HS-5 (cell line): ENCODE results near the gene MRFAP1L1.

Experiments
- DNase-seq: peaks from one replicate; pipeline ENCODE4 v3.0.0-alpha.2; 2012; ENCODE audit warnings: low read depth

MRFAP1L1 gene

DNA sequence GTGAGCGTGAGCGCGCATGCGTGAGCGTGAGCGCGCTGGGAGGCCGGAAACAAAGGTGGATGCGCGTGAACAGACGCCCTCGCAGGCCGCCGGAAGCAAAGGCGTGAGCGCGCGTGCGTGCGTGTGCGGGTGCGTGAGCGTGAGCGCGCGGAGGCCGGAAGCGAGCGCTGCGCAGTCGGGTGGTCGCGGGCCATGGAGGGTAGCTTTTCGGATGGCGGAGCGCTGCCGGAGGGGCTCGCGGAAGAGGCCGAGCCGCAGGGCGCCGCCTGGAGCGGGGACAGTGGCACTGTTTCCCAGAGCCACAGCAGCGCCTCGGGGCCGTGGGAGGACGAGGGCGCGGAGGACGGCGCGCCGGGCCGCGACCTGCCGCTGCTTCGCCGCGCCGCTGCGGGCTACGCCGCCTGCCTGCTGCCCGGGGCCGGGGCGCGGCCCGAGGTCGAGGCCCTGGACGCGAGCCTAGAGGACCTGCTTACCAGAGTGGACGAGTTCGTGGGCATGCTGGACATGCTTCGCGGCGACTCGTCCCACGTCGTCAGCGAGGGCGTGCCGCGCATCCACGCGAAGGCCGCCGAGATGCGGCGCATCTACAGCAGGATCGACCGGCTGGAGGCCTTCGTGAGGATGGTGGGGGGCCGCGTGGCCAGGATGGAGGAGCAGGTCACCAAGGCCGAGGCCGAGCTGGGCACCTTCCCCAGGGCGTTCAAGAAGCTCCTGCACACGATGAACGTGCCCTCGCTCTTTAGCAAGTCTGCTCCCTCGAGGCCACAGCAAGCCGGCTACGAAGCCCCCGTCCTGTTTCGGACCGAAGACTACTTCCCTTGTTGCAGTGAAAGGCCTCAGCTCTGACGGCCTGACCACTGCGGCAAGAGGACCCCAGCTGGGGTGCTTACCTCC lies 6.6 kb upstream of the MRFAP1L1 start, which contains the start of gene BLOC1S4:
TSS of gene BLOC1S4 (plus strand) at position 157 of the 894 bp plus-strand sequence. CDS start at position 193, 36 bp downstream.
- DNase-seq: peak; percentile 68

DNA sequence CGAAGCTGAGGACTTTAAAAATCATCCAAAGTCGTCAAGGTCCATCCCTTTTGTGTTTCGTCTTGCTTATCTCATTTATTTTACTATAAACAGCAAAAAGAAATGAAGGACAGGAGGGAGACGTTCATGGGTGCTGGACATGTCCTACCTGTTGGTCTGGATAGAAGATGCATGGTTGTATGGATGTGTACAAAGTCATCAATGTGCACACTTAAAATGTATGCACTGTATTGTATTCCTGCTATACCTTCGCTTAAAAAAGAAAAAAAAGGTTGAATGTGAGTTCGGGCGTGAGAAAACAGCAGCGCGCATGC lies 6.0 kb upstream of the MRFAP1L1 start:
- DNase-seq: no peak

DNA sequence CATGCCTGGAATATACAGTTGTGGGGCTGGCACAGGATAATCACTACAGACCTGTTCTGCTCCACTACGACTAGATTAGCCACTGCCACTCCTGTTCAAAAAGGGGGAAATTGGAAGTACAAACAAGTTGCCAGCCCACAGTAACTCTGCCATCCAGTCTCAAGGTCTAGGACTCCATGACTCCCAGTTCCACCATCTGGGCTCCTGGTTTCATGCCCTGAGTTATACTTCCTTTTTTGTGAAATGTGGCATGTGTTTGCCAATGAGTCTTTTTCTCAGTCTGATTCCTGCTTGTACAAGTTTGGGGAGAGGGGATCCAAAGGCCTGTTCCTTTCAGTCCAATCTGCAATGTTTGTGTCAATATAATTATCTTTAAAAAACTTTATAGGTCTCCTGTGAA lies 5.3 kb upstream of the MRFAP1L1 start:
- DNase-seq: no peak

DNA sequence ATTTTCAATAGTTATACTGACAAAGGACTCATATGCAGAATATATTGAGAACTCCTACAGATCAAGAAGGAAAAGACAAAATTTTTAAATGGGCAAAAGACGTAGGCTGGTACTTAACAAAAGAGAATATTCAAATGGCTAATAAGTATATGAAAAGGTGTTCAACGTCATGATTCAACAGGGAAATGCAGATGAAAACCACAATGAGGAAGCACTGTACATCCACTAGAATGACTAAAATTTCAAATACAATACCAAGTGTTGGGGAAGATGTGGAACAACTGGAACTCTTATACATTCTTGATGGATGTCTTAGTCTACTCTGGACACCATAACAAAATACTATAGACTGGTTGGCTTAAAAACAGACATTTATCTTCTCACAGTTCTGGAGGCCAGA lies 1.3 kb upstream of the MRFAP1L1 start:
- no peak for DNase-seq

DNA sequence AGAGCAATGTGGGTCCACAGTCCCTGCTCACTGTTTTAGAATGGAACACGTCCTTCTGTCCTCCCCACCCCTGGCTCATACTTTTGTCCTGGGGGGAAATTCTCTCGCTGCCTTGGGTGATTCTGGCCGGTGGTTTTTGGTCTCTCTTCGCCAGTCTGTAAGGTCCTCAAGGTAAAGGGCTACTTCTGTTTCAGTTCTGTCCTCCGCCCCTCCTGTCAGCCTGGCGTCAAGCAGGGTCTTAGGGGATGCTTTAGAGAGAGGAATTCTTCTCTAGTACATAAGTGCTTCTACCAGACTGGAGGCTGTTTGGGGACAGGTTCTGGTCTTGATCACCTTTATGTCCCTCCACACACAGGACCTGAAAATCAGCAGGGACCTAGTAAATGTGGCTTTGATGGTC lies 617 bp upstream of the MRFAP1L1 start:
- DNase-seq: no peak

DNA sequence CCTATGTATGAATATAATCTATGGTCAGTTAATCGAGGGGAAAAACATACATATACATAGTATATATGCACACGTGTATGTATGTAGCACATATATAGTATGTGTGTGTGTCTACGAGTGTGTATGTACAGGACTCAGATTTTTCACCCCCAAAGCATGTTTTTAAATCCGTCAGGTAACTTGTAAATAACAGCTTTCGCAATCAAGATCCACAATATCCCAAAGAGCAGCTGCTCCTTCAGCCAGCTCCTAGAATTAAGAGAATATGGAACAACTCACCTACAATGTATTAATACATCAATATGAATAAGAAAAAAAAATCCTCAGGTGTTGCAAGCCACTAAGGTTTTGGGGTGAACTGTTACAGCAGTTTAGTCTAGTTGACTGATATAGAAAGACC lies 3.5 kb downstream of the MRFAP1L1 start:
- no peak for DNase-seq

DNA sequence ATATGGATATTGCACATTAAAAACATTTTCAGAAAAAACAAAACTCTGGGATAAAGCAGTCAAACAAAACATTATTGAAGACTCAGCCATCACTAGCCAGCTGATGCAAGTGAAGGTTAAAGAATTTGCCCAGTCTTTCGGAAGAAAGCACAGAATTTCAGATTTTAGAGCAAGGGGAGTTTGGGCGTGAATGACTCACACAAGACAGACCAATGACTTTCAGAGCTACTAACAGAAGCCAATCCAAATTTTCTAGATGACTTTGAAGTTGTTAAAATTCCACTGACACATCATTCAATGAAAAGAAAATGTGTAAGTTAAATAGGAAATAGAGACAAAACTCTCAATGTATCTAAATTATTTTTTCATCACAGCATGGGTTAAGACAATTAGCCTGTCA lies 4.0 kb downstream of the MRFAP1L1 start:
- no peak for DNase-seq

DNA sequence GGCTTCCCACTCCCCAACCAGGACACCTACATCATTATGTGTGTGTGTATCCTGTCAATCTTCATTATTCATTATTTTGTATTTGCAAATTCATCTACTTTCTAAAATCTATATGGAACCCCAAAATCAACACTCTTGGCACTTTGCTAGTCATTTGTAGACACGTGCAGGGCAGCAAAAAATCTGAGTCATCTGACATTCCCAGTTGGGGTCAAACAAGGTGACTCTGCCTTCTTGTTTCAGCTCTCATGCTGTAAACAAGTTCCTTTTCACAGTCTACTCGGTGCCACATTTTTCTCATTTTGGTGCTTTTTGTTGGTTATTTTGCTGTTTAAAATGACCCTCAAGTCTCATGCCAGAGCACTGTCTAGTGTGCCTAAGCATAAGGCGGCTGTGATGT lies 5.9 kb downstream of the MRFAP1L1 start:
- DNase-seq: no peak

DNA sequence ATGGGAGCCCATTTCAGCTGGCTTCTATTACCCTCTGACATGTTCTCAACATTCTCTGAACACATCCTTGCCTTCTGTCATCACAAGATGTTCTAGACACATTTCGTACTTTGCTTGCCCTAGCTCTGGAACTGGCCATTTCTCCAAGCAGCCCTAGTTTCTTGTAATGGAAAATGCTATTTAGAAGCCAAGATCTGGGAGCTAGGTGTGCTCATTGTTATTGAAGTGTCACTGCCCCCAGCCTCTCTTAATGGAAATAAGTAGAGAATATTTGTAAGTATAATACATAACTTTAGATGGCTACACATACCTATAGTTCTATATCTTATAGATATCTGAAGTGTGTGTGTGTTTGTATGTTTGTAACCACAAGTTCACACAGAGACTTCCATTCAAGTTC lies 6.9 kb downstream of the MRFAP1L1 start:
- no peak for DNase-seq

DNA sequence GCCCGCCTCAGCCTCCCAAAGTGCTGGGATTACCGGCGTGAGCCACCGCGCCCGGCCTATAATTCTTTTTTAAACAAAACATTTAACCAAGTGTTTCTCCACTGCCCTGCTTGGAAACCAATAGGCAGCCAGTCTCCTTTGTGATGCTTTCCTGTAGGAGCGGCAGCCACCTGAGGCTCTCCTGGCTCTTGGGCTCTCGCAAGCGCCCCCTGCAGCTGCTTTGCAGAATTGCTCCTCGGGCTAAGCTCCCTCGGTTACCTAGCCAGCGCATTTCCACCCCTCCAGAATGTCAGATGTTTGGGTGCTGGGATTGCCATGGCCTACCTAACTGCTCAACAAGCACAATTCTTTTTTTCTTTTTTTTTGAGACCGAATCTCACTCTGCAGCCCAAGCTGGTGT lies 8.3 kb downstream of the MRFAP1L1 start:
- no peak for DNase-seq

DNA sequence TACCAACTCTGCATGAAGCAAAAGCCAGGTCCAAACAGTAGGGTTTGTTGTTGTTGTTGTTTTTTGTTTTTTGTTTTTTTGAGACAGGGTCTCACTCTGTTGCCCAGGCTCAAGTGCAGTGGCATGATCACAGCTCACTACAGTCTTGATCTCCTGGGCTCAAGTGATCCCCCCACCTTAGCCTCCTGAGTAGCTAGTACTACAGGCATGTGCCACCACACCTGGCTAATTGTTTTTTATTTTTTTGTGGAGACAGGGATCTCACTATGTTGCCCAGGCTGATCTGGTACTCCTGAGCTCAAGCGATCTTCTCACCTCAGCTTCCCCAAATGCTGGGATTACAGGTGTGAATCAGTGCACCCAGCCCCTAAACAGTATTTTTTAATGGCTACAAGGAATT lies 9.8 kb downstream of the MRFAP1L1 start:
- no peak for DNase-seq

DNA sequence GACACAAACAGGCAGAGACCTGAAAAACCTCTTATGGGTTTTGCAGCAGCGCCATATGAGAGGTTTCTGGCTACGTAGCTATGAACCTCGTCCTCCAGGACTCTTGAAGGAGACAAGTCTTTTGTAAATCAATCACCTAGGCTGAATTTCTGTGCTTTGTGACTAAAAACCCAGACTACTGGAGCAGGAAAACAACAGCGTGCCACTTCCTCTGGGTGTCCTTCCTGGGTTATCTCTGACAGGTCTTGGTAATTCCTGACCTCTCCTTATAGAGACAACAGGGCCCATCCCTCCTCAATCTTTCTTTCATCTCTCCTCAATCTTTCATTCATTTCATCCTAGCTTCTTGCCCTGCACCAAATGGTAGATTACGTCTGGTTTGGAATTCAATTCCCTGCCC lies 10.3 kb downstream of the MRFAP1L1 start:
- no peak for DNase-seq

DNA sequence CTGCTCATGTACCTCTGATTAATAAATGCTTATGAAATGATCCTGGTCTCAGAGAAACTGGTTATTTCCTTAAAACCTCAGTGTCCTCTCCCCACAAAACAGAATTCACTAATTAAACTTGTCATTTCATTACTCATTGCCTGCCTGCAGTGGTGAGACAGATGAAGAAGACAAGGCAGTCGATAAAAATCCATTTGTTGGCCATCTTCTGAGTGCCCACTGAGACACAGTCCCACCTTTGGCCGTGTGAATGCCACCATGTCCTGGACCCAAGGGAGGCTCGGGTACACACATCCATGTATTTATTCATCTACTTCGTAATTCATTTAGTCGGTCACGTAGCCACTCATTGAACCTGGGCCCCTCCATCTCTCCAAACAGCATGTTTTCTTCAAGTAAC lies 12.5 kb downstream of the MRFAP1L1 start:
- no peak for DNase-seq

DNA sequence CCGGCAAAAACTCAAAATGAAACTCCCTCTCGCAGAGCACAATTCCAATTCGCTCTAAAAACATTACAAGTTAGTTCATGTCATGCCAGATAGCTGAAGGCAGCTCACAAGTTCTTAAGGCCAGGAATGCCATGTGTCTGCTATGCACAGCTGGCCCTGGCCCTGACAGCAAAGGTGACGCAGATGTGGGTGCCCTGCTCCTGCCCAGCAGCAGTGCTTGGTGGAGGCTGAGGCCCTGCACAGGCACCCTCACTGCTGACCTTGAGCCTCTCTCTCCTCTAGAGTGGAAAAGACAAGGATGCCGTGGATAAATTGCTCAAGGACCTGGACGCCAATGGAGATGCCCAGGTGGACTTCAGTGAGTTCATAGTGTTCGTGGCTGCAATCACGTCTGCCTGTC lies 13.1 kb downstream of the MRFAP1L1 start:
- DNase-seq: no peak

DNA sequence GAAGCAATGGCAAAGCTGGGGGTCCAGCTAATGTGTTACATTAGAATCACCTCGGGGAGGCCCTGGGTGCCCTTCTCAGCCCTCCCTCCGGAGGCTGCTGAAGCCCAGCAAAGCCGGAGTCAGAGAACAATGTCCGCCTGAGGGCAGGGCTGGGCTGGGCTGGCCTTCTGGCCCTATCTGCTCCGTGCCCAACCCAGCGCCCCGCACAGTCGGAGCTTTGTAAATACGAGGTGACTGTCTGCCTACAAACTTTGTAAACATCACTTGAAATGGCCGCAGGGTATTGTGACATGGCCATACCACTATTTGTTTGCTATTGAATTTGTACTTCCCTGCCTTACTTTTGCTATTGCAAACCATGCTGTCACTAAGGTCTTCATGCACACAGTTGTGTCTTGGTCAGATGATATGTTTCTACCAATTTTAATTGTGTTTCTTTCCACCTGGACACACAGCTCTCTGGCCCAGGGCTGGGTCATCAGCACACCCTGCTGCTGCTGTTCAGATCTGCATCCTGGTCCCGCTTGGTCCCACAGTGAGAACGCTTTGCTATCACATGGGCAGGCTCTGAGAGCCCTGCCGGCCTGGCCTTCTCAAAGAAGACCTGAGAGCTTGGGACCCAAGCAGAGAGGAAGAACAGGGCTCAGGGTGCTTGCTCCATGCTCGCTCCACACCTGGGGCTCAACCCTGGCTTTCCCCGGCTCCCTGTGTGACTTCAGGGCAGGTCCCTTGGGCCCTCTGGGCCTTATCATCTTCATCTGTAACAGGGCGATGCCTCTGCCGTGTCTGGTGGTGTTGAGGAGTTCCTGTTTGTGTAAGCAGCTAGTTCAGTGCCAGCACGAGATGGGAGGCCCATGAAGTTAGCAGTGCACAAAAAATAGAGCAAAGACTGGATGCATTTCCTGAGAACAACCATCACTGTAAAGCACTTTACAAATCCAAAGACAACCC lies 13.7 kb downstream of the MRFAP1L1 start:
- no peak for DNase-seq

DNA sequence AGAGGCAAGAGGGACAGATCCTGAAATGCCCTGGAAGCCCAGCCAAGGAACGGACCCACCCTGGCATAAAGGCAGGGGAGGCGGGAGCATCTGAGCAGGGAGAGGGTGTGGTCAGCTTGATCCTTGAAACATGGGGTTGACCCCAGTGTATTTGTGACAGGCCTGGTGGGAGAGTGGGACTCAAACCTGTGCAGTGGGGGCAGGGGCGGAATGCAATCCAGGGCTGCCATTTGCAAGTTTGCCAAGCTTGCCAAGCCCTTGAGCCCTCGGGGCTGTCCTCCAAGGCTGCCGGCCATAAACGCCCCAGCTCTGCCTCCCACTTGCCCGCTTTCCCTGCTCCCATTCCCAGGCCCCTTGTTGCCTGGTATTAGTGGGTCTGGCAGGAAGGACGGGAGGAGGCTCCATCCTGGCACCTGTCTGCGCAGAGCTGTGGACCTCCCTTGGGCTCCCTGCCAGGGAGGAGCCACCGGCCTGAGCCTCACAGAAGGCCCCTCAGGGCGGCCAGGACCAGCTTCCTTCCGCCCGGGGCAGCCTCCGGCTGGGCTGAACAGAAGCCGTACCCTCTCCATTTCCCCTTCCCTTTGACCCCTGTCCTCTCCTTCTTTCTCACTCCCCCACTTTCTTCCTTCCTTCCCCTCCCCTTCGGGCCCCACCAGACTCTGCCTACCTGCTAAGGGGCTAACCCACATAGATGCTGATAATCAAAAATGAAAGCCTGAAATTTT lies 15.3 kb downstream of the MRFAP1L1 start:
- no peak for DNase-seq

DNA sequence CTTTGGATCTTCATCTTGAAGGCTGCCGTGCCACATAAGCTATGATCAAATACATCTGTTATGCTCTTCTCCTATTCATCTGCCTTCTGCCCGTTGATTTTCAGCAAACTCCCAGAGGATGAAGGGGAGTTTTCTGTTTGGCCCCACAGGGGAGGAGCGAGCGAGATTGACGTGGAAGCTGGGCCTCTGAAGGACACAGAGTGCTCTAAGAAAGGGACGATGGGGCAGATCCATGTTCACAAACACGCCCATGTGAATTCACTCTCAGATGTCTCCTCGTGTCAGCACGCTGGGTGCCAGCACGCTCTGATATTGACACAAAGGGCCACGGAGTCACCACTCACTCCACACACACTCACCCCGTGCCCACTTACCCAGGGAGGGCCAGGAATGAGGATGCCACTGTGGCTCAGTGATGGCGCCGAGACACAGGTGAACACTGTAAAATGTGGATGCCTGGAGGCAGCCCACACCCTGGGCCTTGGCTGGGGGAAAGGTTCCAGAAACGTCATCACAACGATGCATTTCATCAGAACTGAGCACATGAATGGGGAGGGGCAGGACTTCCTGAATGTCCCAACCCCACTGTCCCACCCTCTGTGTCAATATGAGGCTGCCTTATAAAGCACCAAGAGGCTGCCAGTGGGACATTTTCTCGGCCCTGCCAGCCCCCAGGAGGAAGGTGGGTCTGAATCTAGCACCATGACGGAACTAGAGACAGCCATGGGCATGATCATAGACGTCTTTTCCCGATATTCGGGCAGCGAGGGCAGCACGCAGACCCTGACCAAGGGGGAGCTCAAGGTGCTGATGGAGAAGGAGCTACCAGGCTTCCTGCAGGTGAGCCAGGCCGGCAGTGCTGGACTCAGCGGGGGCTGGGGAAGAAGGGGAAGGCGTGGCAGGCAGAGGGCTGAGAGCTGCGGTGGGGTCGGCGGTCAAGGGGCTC lies 16.2 kb downstream of the MRFAP1L1 start, which contains the start of gene S100P:
TSS of gene S100P (plus strand) at position 648 of the 946 bp plus-strand sequence. CDS start at position 703, 55 bp downstream.
- DNase-seq: no peak

DNA sequence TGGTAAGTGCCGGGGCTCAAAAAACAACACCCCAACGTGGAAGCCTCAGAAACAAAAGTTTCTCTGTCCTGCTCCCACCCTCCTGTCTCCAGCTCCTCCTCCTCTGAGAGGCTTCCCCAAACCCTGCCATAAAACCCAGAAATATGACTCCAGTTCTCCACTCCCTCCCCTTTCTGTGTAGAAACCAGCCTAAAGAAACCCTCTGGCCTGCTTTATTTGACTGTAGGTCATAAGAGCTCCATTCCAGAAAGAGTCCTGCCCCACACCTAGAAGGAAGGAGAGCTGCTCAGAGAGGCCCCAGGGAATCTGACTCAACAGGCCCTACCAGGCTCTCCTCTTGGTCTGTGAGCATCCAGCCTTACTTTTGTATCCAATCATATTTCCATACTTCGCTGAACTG lies 16.9 kb downstream of the MRFAP1L1 start:
- DNase-seq: no peak

DNA sequence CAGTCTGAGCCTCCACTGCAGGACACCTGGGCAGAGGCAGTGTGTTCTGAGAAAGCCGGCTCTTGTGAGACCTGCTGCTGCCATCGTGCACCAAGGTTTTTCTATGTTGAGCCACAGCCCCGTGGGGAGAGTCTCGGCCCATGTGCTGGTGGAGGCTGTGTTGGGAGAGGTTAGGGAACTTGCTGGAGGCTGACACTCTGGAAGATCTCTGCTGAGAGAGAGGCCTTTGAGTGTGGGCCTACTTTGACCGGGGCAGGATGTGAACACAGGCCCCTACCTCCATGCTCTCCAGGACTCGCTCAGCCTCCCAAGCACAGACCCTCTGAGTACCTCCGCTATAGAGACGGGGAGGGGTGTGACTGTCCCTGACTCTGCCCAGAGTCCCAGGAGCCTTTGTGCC lies 17.3 kb downstream of the MRFAP1L1 start:
- no peak for DNase-seq

DNA sequence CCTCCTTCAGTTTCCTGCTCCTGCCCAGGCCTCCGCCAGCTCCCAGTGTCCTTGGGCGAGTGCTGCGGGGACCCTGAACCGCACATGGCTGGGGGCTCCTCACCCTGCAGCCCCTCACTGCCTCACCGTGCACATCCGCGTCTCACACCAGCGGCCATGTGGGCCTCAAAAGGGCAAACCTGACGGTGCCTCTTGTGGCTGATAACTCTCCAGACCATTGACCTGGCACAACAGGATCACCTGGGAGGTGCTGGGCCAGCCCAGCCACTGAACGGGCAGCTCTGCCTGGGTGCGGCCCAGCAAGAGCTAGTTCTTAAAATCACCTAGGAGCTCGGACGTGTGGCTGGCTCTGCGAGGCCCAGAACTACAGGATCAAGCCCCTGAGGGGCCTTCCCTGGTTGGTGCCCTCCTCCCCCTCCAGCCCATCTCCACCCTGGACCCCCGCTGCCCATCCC lies 20.1 kb downstream of the MRFAP1L1 start:
- no peak for DNase-seq
